ENCODE data around the gene HSP90B1. TPM values are rescaled to one million over a fixed set of nuclear protein-coding genes. Genes with fewer than 3 reads are reported as not detected.

HSP90B1 gene
- total and polyA plus RNA-seq, 9 of the 15 experiments (the other 6 are each of a cell fraction or from before 2014, with no cell fraction given), result 196 to 719 (median 557) TPM

DNA sequence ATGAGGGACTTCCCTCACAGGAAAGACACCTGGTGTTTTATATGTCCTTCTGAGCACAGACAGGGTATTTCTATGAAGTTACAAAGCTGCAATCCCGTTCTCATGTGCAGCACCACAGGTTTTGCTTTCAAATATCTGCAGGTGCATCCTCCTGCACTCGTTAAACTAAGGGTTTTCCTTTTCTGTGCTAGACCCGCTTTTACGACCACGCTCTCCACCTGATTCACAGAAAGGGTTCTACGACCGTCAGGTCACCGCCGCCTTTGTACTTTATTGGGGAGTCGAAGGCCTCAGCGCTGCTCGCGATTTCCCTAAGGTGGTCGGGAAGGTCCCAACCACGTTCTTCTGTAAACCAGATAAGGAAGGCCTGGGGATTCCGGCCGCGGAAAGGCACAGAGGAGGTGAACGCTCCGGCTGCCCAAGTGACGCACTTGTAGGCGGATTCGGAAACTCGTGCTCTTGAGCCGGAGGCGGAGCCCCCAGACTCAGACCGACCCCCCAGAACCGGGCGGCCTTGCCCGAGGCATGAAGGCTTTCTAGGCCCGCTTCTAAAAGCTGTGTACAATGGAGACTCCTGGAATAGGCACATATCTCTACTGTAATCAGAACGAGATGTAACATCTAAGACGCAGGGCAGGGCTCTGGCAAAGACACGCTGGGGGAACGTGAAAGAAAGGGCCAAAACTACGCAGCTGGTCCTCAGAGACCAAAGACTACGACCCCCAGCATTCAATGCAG lies 995 bp upstream of the HSP90B1 start (continued):
- TF ChIP-seq HES1 (IDR thresholded peaks at IDR 0.05; ENCODE audit: low read depth), result no peak
- TF ChIP-seq MTA3 (IDR thresholded peaks at IDR 0.05; ENCODE audit: borderline replicate concordance), result 0 out of 2 replicates have a peak, but pooled peaks have one; percentile 32
- peak; percentile 98 for TF ChIP-seq ETS1 (conservative IDR thresholded peaks at IDR 0.05; ENCODE audit: control insufficient read depth, low read depth, low read length)
- TF ChIP-seq PHB (CRISPR knock-in tag; IDR thresholded peaks at IDR 0.05), result no peak
- no peak for TF ChIP-seq RFX1 (IDR thresholded peaks at IDR 0.05)
- TF ChIP-seq KDM4B (IDR thresholded peaks at IDR 0.05; ENCODE audit: borderline replicate concordance in 2 of 2, low read depth in 1 of 2), result 0 out of 4 replicates have a peak, but pooled peaks of 1 of the 2 experiments have one; percentile 58
- TF ChIP-seq HDAC1 (IDR thresholded peaks at IDR 0.05), result peak in 1 of 2 experiments; percentile 45; a peak in 1 of 4 replicates
- TF ChIP-seq ZNF124 (CRISPR knock-in tag; IDR thresholded peaks at IDR 0.05), result no peak
- TF ChIP-seq, protein P1, sequence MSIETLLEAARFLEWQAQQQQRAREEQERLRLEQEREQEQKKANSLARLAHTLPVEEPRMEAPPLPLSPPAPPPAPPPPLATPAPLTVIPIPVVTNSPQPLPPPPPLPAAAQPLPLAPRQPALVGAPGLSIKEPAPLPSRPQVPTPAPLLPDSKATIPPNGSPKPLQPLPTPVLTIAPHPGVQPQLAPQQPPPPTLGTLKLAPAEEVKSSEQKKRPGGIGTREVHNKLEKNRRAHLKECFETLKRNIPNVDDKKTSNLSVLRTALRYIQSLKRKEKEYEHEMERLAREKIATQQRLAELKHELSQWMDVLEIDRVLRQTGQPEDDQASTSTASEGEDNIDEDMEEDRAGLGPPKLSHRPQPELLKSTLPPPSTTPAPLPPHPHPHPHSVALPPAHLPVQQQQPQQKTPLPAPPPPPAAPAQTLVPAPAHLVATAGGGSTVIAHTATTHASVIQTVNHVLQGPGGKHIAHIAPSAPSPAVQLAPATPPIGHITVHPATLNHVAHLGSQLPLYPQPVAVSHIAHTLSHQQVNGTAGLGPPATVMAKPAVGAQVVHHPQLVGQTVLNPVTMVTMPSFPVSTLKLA (conservative IDR thresholded peaks at IDR 0.05), result peak in 1 of 2 experiments; percentile 33; a peak in 2 of 4 replicates
- no peak for TF ChIP-seq SAP30 (IDR thresholded peaks at IDR 0.05; ENCODE audit: borderline replicate concordance, insufficient read depth, low read depth, low read length, poor library complexity, severe bottlenecking)
- TF ChIP-seq TAF7 (tag; IDR thresholded peaks at IDR 0.05), result peak; percentile 7; the same call in 1 of the 2 replicates
- no peak for TF ChIP-seq KDM5B (IDR thresholded peaks at IDR 0.05; ENCODE audit: insufficient replicate concordance, low read depth, low read length)
- TF ChIP-seq EP300 (IDR thresholded peaks at IDR 0.05; ENCODE audit: low read length), result no peak
- no peak for TF ChIP-seq TAF1 (IDR thresholded peaks at IDR 0.05; ENCODE audit: control insufficient read depth, extremely low read depth, insufficient read depth, low read length, severe bottlenecking)
- no peak for TF ChIP-seq ZNF76 (CRISPR knock-in tag; IDR thresholded peaks at IDR 0.05; ENCODE audit: borderline replicate concordance)
- TF ChIP-seq RFX5 (IDR thresholded peaks at IDR 0.05; ENCODE audit: low read depth, low read length), result no peak
- 0 out of 2 replicates have a peak, but pooled peaks have one; percentile 72 for TF ChIP-seq CAMTA2 (CRISPR knock-in tag; conservative IDR thresholded peaks at IDR 0.05)
- TF ChIP-seq POLR2AphosphoS5 (IDR thresholded peaks at IDR 0.05; ENCODE audit: control insufficient read depth, insufficient read depth, low read depth, low read length), result 0 out of 2 replicates have a peak, but pooled peaks have one; percentile 30
- peak; percentile 23 to 49; a peak in 1 of 4 replicates for TF ChIP-seq NRF1 (conservative IDR thresholded peaks at IDR 0.05 in 1 of 2, IDR thresholded peaks at IDR 0.05 in 1 of 2)
- TF ChIP-seq ZNF143 (CRISPR knock-in tag; IDR thresholded peaks at IDR 0.05), result peak; percentile 93
- TF ChIP-seq CREM (IDR thresholded peaks at IDR 0.05; ENCODE audit: low read depth), result peak; percentile 76
- peak in 1 of 2 experiments; percentile 17; a peak in 1 of 4 replicates for TF ChIP-seq TEAD1 (CRISPR knock-in tag; IDR thresholded peaks at IDR 0.05)
- peak; percentile 81 for TF ChIP-seq PHF8 (IDR thresholded peaks at IDR 0.05; ENCODE audit: borderline replicate concordance, low read length)
- TF ChIP-seq ZFX (CRISPR knock-in tag; IDR thresholded peaks at IDR 0.05), result peak; percentile 76
- TF ChIP-seq ZEB2 (IDR thresholded peaks at IDR 0.05), result 0 out of 2 replicates have a peak, but pooled peaks have one; percentile 21

All from K562 (cell line).